Measurements from ENCODE around the gene SLC41A1. TPM values are rescaled to one million over a fixed set of nuclear protein-coding genes. Genes with fewer than 3 reads are reported as not detected.

SLC41A1 gene
- total and polyA plus RNA-seq, 9 of the 15 experiments (the other 6 are each of a cell fraction or from before 2014, with no cell fraction given): 4.1 to 29.3 (median 11.4) TPM

DNA sequence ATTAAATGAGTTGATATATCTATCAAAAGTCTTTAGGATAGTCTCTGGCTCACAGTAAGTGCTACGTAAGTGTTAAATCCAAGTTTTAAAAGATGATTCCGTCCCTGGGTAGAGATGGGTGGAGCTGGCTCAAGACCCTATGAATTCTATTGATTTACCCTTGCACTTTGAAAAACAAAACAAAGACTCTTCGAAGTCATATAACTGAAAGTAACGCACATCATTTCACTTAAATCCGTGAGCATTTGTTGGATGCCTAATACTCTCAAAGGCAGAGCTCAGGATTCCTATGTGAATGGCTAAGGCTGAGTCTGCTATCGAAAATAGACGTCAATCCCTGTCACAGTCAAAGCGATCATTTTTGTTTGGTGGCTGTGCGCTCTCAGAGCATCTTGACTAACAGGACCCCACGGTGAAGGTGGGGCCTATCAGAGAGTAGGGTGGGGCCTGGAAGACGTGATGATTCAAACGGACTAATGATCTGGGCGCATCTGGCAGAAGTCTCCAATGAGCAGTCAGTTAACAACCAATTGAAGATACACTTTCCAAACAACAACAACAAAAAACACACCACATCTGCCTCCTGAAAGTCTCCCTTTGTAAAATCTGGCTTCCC, 61.9 kb downstream of the SLC41A1 start:
- Histone ChIP-seq H3K4me2 (ENCODE audit: insufficient read depth, low read length) (peak overlapping the region; percentile 99; the same call in 1 of the 2 replicates), H3K9ac (ENCODE audit: insufficient read depth in 1 of 2, low read depth in 2 of 2, low read length in 2 of 2) (peak overlapping the region in 1 of 2 experiments; percentile 90; a peak in 1 of 4 replicates), H3K36me3 (ENCODE audit: control insufficient read depth, insufficient read depth, low read length) (peaks cover 28% of the 10 kb centered on the region; the same call in 2 of the 3 replicates), H3K9me3 (replicated peaks; ENCODE audit: control insufficient read depth, insufficient read depth, low read depth, low read length) (no peaks in the 10 kb centered on the region), H3K9me1 (ENCODE audit: control insufficient read depth, insufficient read depth, low read length) (no peaks in the 10 kb centered on the region), H3K27me3 (ENCODE audit: control insufficient read depth in 2 of 2, insufficient read depth in 2 of 2, low read length in 2 of 2) (no peaks in the 10 kb centered on the region), H4K20me1 (replicated peaks; ENCODE audit: control insufficient read depth, insufficient read depth, low read length) (peaks cover 29% of the 10 kb centered on the region), H3K4me1 (replicated peaks in 1 of 2; ENCODE audit: control insufficient read depth in 2 of 2, insufficient read depth in 2 of 2, low read length in 2 of 2) (peaks cover 8 to 29% of the 10 kb centered on the region in 2 experiments; a peak in 4 of 5 replicates), H2AFZ (ENCODE audit: low read depth, low read length) (peak overlapping the region; percentile 94), H3K27ac (ENCODE audit: extremely low read depth, low read depth, low read length) (peak overlapping the region; percentile 96), H3K4me3 (no peak overlapping the region), H3K79me2 (ENCODE audit: control insufficient read depth, insufficient read depth, low read length) (peaks cover 38% of the 10 kb centered on the region)
- ATAC-seq (no peak), FAIRE-seq (peak; percentile 83), DNase-seq (ENCODE audit: extremely low read depth in 1 of 4, low spot score in 3 of 4) (peak; percentile 34 to 71 (median 38))
- ChIA-PET POLR2A (interaction anchor here (0.7 to 1.7 kb wide), 3 partner anchors 14 to 60 kb away, joined by 3 to 6 read pairs (median 3); no protein-coding TSS in a partner anchor), CTCF (ENCODE audit: low intra/inter-chr PET ratio) (interaction anchor here (0.6 kb wide), 1 partner anchor 763 kb away, joined by 3 read pairs; no protein-coding TSS in a partner anchor)
- in situ Hi-C loops (cut with MboI): no loop called here
- intact Hi-C loops (cut with micrococcal nuclease): no loop called here
- WGBS (ENCODE audit: insufficient coverage, low coverage, missing lambda C conversion rate): 67% methylated on average over 13 of the region's 13 CpGs
- BruUV-seq (replicated peaks): no TSS peak
- peak; percentile 42 for TF ChIP-seq CHD4 (IDR thresholded peaks at IDR 0.05; ENCODE audit: insufficient read depth, insufficient replicate concordance, low read depth, low read length, poor library complexity, severe bottlenecking)
- TF ChIP-seq ZBTB40 (IDR thresholded peaks at IDR 0.05): no peak
- TF ChIP-seq ZBTB40 (CRISPR knock-in tag; IDR thresholded peaks at IDR 0.05): no peak
- TF ChIP-seq, protein P1, sequence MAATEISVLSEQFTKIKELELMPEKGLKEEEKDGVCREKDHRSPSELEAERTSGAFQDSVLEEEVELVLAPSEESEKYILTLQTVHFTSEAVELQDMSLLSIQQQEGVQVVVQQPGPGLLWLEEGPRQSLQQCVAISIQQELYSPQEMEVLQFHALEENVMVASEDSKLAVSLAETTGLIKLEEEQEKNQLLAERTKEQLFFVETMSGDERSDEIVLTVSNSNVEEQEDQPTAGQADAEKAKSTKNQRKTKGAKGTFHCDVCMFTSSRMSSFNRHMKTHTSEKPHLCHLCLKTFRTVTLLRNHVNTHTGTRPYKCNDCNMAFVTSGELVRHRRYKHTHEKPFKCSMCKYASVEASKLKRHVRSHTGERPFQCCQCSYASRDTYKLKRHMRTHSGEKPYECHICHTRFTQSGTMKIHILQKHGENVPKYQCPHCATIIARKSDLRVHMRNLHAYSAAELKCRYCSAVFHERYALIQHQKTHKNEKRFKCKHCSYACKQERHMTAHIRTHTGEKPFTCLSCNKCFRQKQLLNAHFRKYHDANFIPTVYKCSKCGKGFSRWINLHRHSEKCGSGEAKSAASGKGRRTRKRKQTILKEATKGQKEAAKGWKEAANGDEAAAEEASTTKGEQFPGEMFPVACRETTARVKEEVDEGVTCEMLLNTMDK (IDR thresholded peaks at IDR 0.05; ENCODE audit: borderline replicate concordance, insufficient read depth, low read depth, low read length, poor library complexity, severe bottlenecking): no peak
- TF ChIP-seq ZNF3 (CRISPR knock-in tag; IDR thresholded peaks at IDR 0.05): peak; percentile 78
- 0 out of 2 replicates have a peak, but pooled peaks have one; percentile 52 for TF ChIP-seq PYGO2 (tag; IDR thresholded peaks at IDR 0.05)
- TF ChIP-seq IRF9 (tag; IDR thresholded peaks at IDR 0.05): no peak; the same call in 1 of the 2 replicates

All from K562 (cell line).